Common myeloid progenitor, CD34-positive (primary cell): ENCODE results near the gene RRP9.
"Not testable (repeated sequence)": the region's sequence is repeated elsewhere in the genome, so short reads cannot be mapped to it uniquely, and the experiment has no call there.

Experiments used
- CTCF ChIA-PET: fragments of 350-600 bp; sonication (Branson Sonifier 250); formaldehyde crosslinking; loops from one replicate; lab custom pipeline; 2021; ENCODE audit warnings: antibody characterized with exemption; lab: Charles Lee
- POLR2A ChIA-PET: fragments of 350-600 bp; sonication (Branson Sonifier 250); formaldehyde crosslinking; loops from one replicate; lab custom pipeline; 2021; ENCODE audit warnings: antibody characterized with exemption; lab: Charles Lee
- DNase-seq, 3 donors: peaks; one replicate each; pipeline versions ENCODE4 v3.0.0 to v3.0.0-alpha.2; 2013
- H3K27ac ChIP-seq, 2 experiments: 1 replicate in 1 of 2; 2 replicates in 1 of 2; pipeline ENCODE4 v1.7.0; 2013; ENCODE audit warnings: inconsistent platforms in 2 of 2, low read length in 2 of 2, mild to moderate bottlenecking in 2 of 2, low read depth in 1 of 2, moderate library complexity in 1 of 2; ENCODE audit not compliant: severe bottlenecking in 2 of 2, insufficient read depth in 1 of 2, poor library complexity in 1 of 2
- H3K27me3 ChIP-seq, 5 experiments: replicated peaks in 2 of 5; 1 replicate in 3 of 5; 2 replicates in 2 of 5; pipeline versions ENCODE4 v1.6.1 to v1.7.0; 2013; ENCODE audit warnings: low read length in 4 of 5, mild to moderate bottlenecking in 2 of 5, moderate library complexity in 2 of 5, inconsistent platforms in 1 of 5; ENCODE audit not compliant: insufficient read depth in 5 of 5, control insufficient read depth in 4 of 5
- H3K36me3 ChIP-seq, 4 experiments: 1 replicate in 2 of 4; 2 replicates in 2 of 4; pipeline versions ENCODE4 v1.6.1 to v1.7.0; 2013; ENCODE audit warnings: low read length in 3 of 4, control low read depth in 1 of 4, mild to moderate bottlenecking in 1 of 4; ENCODE audit not compliant: control insufficient read depth in 4 of 4, insufficient read depth in 4 of 4
- H3K4me1 ChIP-seq, 4 experiments: 1 replicate in 3 of 4; 2 replicates in 1 of 4; pipeline versions ENCODE4 v1.6.1 to v1.7.1; 2013; ENCODE audit warnings: low read length in 3 of 4, mild to moderate bottlenecking in 3 of 4, control low read depth in 1 of 4, inconsistent platforms in 1 of 4, moderate library complexity in 1 of 4; ENCODE audit not compliant: control insufficient read depth in 4 of 4, insufficient read depth in 4 of 4; ENCODE audit errors: control extremely low read depth in 1 of 4
- H3K4me3 ChIP-seq, 7 experiments: 1 replicate in 4 of 7; 2 replicates in 3 of 7; pipeline versions ENCODE4 v1.5.1 to v1.7.0; 2013; ENCODE audit warnings: mild to moderate bottlenecking in 7 of 7, low read length in 6 of 7, moderate library complexity in 6 of 7, inconsistent platforms in 2 of 7, low read depth in 2 of 7, control low read depth in 1 of 7; ENCODE audit not compliant: insufficient read depth in 4 of 7, control insufficient read depth in 1 of 7; ENCODE audit errors: extremely low read depth in 1 of 7
- H3K9me3 ChIP-seq, 5 experiments: 1 replicate in 4 of 5; 2 replicates in 1 of 5; pipeline versions ENCODE4 v1.6.1 to v1.7.1; 2013; ENCODE audit warnings: low read length in 4 of 5, mild to moderate bottlenecking in 2 of 5, inconsistent platforms in 1 of 5, low read depth in 1 of 5, moderate library complexity in 1 of 5; ENCODE audit not compliant: control insufficient read depth in 4 of 5, insufficient read depth in 2 of 5; ENCODE audit errors: control extremely low read depth in 1 of 5
- WGBS: methylation state at CpG from one replicate; pipeline ENCODE4 v1.1.5; 2013; ENCODE audit not compliant: insufficient coverage; 5-methylcytosine and 5-hydroxymethylcytosine counted together

The RRP9 gene

GRCh38 chr3:51933471-51934138 is 8.1 kb downstream of the RRP9 start:
- 96% methylated on average over 11 of the region's 13 CpGs for WGBS
- H3K4me3 ChIP-seq: no peak overlapping the region
- H3K27me3 ChIP-seq: no peaks in the 10 kb centered on the region
- H3K36me3 ChIP-seq: peaks cover 7 to 64% (median 54%) of the 10 kb centered on the region in 4 experiments
- DNase-seq: no peak
- H3K9me3 ChIP-seq: no peaks in the 10 kb centered on the region
- ChIA-PET CTCF (no interaction called here), POLR2A (no interaction called here)
- no peaks in the 10 kb centered on the region for H3K4me1 ChIP-seq
- no peak overlapping the region for H3K27ac ChIP-seq

GRCh38 chr3:51932471-51933370 is 9.0 kb downstream of the RRP9 start:
- peaks cover 7 to 55% (median 46%) of the 10 kb centered on the region in 4 experiments for H3K36me3 ChIP-seq
- 97% methylated on average over 12 of the region's 15 CpGs for WGBS

GRCh38 chr3:51931756-51932155 is 9.9 kb downstream of the RRP9 start:
- whole genome bisulfite sequencing: 98% methylated on average over 5 of the region's 6 CpGs
- CTCF ChIA-PET: no interaction called here
- peaks cover 7 to 46% (median 36%) of the 10 kb centered on the region in 4 experiments for H3K36me3 ChIP-seq

More at GRCh38 chr3:51932471-51933370, 9.0 kb downstream of the RRP9 start:
- Histone ChIP-seq H3K27ac (no peak overlapping the region), H3K4me1 (no peaks in the 10 kb centered on the region), H3K4me3 (no peak overlapping the region), H3K27me3 (no peaks in the 10 kb centered on the region), H3K9me3 (no peaks in the 10 kb centered on the region)
- ChIA-PET POLR2A (no interaction called here), CTCF (interaction anchor here (1.0 kb wide), 1 partner anchor 12 kb away, joined by 3 read pairs; no protein-coding TSS in a partner anchor)
- no peak for DNase-seq

GRCh38 chr3:51930439-51930838 is 11.3 kb downstream of the RRP9 start:
- POLR2A ChIA-PET: no interaction called here
- WGBS: 100% methylated on average over 1 of the region's 1 CpG
- DNase-seq: no peak

More at GRCh38 chr3:51931756-51932155, 9.9 kb downstream of the RRP9 start:
- H3K4me1 ChIP-seq: no peaks in the 10 kb centered on the region
- no peak overlapping the region for H3K4me3 ChIP-seq
- H3K27me3 ChIP-seq: no peaks in the 10 kb centered on the region
- no peak for DNase-seq
- no peaks in the 10 kb centered on the region for H3K9me3 ChIP-seq
- H3K27ac ChIP-seq: no peak overlapping the region
- POLR2A ChIA-PET: no interaction called here

GRCh38 chr3:51929420-51930003 is 12.2 kb downstream of the RRP9 start:
- Histone ChIP-seq H3K4me1 (no peaks in the 10 kb centered on the region), H3K36me3 (peaks cover 0 to 23% (median 17%) of the 10 kb centered on the region in 4 experiments), H3K9me3 (no peaks in the 10 kb centered on the region), H3K4me3 (no peak overlapping the region), H3K27me3 (no peaks in the 10 kb centered on the region), H3K27ac (no peak overlapping the region)
- peak in 1 of 3 donors; percentile 12 for DNase-seq
- 95% methylated on average over 3 of the region's 5 CpGs for WGBS
- ChIA-PET CTCF (no interaction called here), POLR2A (no interaction called here)

More at GRCh38 chr3:51930439-51930838, 11.3 kb downstream of the RRP9 start:
- Histone ChIP-seq H3K27ac (no peak overlapping the region), H3K36me3 (peaks cover 3 to 33% (median 25%) of the 10 kb centered on the region in 4 experiments), H3K9me3 (no peaks in the 10 kb centered on the region), H3K27me3 (no peaks in the 10 kb centered on the region), H3K4me3 (no peak overlapping the region), H3K4me1 (no peaks in the 10 kb centered on the region)
- CTCF ChIA-PET: no interaction called here

GRCh38 chr3:51928981-51929380 is 12.7 kb downstream of the RRP9 start:
- POLR2A ChIA-PET, H3K9me3 ChIP-seq: not testable (repeated sequence)
- H3K36me3 ChIP-seq: peaks cover 0 to 18% (median 13%) of the 10 kb centered on the region in 4 experiments

More at GRCh38 chr3:51928981-51929380, 12.7 kb downstream of the RRP9 start:
- H3K27ac ChIP-seq, H3K27me3 ChIP-seq, H3K4me3 ChIP-seq, DNase-seq, H3K4me1 ChIP-seq, CTCF ChIA-PET: not testable (repeated sequence)
- WGBS: 92% methylated on average over 2 of the region's 3 CpGs
